Calu3 (cell line): Measurements from ENCODE around the gene RASL11B. TPM values are rescaled to one million over a fixed set of nuclear protein-coding genes. Genes with fewer than 3 reads are reported as not detected.

Experiments used
- BruUV-seq: library from RNA; stranded (reverse); fragments of 400-500 nt; replicated peaks from 2 replicates; lab custom pipeline; 2021; lab: Mats Ljungman, UMichigan
- CTCF ChIA-PET: fragments of 300-600 bp; sonication (Branson Sonifier 250); formaldehyde crosslinking; loops from one replicate; lab custom pipeline; 2022; ENCODE audit warnings: antibody characterized with exemption; lab: Charles Lee
- DNase-seq: peaks from one replicate; pipeline ENCODE4 v3.0.0; 2022
- H3K27ac Mint-ChIP-seq: one replicate; pipeline ENCODE4 v1.8.0; 2022; ENCODE audit warnings: mixed read lengths; ENCODE audit not compliant: unreplicated experiment
- H3K27me3 Mint-ChIP-seq: one replicate; pipeline ENCODE4 v1.8.0; 2022; ENCODE audit warnings: mixed read lengths; ENCODE audit not compliant: unreplicated experiment
- H3K36me3 Mint-ChIP-seq: one replicate; pipeline ENCODE4 v1.8.0; 2022; ENCODE audit warnings: mild to moderate bottlenecking, moderate library complexity, mixed read lengths; ENCODE audit not compliant: insufficient read depth, unreplicated experiment
- H3K4me1 Mint-ChIP-seq: one replicate; pipeline ENCODE4 v1.8.0; 2022; ENCODE audit warnings: mild to moderate bottlenecking, low read depth, mixed read lengths; ENCODE audit not compliant: unreplicated experiment
- H3K4me3 Mint-ChIP-seq: one replicate; pipeline ENCODE4 v1.8.0; 2022; ENCODE audit warnings: mild to moderate bottlenecking, low read depth, moderate library complexity, mixed read lengths; ENCODE audit not compliant: unreplicated experiment
- H3K9me3 Mint-ChIP-seq: one replicate; pipeline ENCODE4 v1.8.0; 2022; ENCODE audit warnings: low read depth, mixed read lengths; ENCODE audit not compliant: unreplicated experiment
- CTCF ChIP-seq: fragments of 200-600 bp; IDR thresholded peaks from one replicate; pipeline ENCODE4 v1.8.0; 2022; ENCODE audit warnings: antibody characterized with exemption; ENCODE audit not compliant: unreplicated experiment
- intact Hi-C: fragments of 100-400 bp; cut with micrococcal nuclease; formaldehyde crosslinking; loops from one replicate; pipeline ENCODE4 v1.10.0; 2022; ENCODE audit not compliant: unreplicated experiment
- total RNA-seq: library from RNA; stranded (reverse); gene quantifications from 2 replicates; pipeline ENCODE4 v1.2.3, GENCODE V29; 2022

The RASL11B gene
- total RNA-seq, 1 experiment from 2014 or later: 0.64 TPM

GRCh38 chr4:52864793-52865192 is 2.7 kb downstream of the RASL11B start:
- CTCF ChIA-PET: no interaction called here
- Mint-ChIP-seq H3K36me3 (peaks cover 12% of the 10 kb centered on the region), H3K4me3 (no peak overlapping the region), H3K9me3 (no peaks in the 10 kb centered on the region), H3K27me3 (no peaks in the 10 kb centered on the region), H3K27ac (no peak overlapping the region), H3K4me1 (no peaks in the 10 kb centered on the region)
- no TSS peak for BruUV-seq
- no peak for TF ChIP-seq CTCF
- no peak for DNase-seq
- intact Hi-C loops: no loop called here

- no TSS peak for BruUV-seq
- intact Hi-C loops: no loop called here
- no peak for TF ChIP-seq CTCF
- Mint-ChIP-seq H3K27ac (no peak overlapping the region), H3K36me3 (peaks cover 12% of the 10 kb centered on the region), H3K4me1 (no peaks in the 10 kb centered on the region), H3K9me3 (no peaks in the 10 kb centered on the region), H3K4me3 (no peak overlapping the region), H3K27me3 (no peaks in the 10 kb centered on the region)
- DNase-seq: no peak
- CTCF ChIA-PET: no interaction called here
These were observed 3.2 kb downstream of the RASL11B start for GRCh38 chr4:52865300-52865699.

- CTCF ChIA-PET: interaction anchor here (0.6 kb wide), 1 partner anchor 17 kb away, joined by 3 read pairs; no protein-coding TSS in a partner anchor
- no peaks in the 10 kb centered on the region for H3K4me1 Mint-ChIP-seq
- no peaks in the 10 kb centered on the region for H3K27me3 Mint-ChIP-seq
- DNase-seq: no peak
- intact Hi-C loops: no loop called here
- H3K36me3 Mint-ChIP-seq: peaks cover 8% of the 10 kb centered on the region
- H3K27ac Mint-ChIP-seq: no peak overlapping the region
- no peaks in the 10 kb centered on the region for H3K9me3 Mint-ChIP-seq
- H3K4me3 Mint-ChIP-seq: no peak overlapping the region
- TF ChIP-seq CTCF: no peak
- BruUV-seq: no TSS peak
These were observed 4.6 kb downstream of the RASL11B start for GRCh38 chr4:52866734-52867133.

GRCh38 chr4:52867163-52867562 is 5.0 kb downstream of the RASL11B start:
- no peaks in the 10 kb centered on the region for H3K9me3 Mint-ChIP-seq
- TF ChIP-seq CTCF: no peak
- H3K36me3 Mint-ChIP-seq: peaks cover 4% of the 10 kb centered on the region
- DNase-seq: no peak
- no peaks in the 10 kb centered on the region for H3K27me3 Mint-ChIP-seq
- no peak overlapping the region for H3K4me3 Mint-ChIP-seq
- CTCF ChIA-PET: interaction anchor here (0.6 kb wide), 1 partner anchor 17 kb away, joined by 3 read pairs; no protein-coding TSS in a partner anchor
- peaks cover under 1% of the 10 kb centered on the region for H3K4me1 Mint-ChIP-seq
- intact Hi-C loops: no loop called here
- no peak overlapping the region for H3K27ac Mint-ChIP-seq
- no TSS peak for BruUV-seq
